Choroid plexus epithelial cell (primary cell): Measurements from ENCODE around the gene AGRN.

Experiments used
- DNase-seq: peaks from one replicate; pipeline ENCODE4 v3.0.0-alpha.2; 2010; ENCODE audit warnings: low read depth
- H3K4me3 ChIP-seq: 2 replicates; pipeline ENCODE4 v1.5.1; 2011; ENCODE audit warnings: low read depth, mild to moderate bottlenecking, control low read depth, low read length, moderate library complexity
- TF ChIP-seq, protein P1 (sequence below): conservative IDR thresholded peaks from 2 replicates; pipeline ENCODE4 v1.5.1; 2011; ENCODE audit warnings: low read depth, mild to moderate bottlenecking, control low read depth, inconsistent platforms, low read length, moderate library complexity

Gene AGRN

DNA sequence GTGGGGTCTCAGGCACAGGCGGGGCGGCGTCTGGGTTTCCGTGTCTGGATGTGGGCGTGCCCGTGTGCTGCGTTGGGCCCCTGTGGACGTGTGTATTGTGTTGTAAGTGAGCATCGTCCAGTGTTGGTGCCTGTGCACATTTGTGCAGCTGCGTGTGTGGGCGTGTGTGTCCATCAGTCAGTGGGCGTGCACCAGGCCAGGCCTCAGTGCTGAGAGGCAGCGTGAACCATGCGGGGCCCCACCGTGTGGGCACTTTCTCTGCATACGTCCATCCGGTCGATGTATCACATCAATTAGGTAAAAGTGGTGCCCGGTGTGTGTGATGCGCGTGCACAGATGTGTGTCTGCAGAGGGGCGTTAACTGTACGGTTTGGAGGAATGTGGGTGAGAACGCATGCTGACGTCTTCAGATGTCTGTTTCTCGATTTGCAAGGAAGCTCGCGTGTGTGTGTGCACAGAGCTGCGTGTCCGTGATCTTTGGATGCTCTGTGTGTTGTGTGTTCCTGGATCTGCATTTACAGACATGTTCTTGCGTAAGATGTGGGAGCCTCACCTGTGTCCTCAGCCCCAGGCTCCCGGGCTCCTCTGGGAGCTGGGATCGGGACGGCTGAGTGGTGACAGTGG, 24.6 kb downstream of the AGRN start:
- H3K4me3 ChIP-seq = no peak overlapping the region
- TF ChIP-seq, protein P1, sequence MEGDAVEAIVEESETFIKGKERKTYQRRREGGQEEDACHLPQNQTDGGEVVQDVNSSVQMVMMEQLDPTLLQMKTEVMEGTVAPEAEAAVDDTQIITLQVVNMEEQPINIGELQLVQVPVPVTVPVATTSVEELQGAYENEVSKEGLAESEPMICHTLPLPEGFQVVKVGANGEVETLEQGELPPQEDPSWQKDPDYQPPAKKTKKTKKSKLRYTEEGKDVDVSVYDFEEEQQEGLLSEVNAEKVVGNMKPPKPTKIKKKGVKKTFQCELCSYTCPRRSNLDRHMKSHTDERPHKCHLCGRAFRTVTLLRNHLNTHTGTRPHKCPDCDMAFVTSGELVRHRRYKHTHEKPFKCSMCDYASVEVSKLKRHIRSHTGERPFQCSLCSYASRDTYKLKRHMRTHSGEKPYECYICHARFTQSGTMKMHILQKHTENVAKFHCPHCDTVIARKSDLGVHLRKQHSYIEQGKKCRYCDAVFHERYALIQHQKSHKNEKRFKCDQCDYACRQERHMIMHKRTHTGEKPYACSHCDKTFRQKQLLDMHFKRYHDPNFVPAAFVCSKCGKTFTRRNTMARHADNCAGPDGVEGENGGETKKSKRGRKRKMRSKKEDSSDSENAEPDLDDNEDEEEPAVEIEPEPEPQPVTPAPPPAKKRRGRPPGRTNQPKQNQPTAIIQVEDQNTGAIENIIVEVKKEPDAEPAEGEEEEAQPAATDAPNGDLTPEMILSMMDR = no peak
- no peak for DNase-seq

DNA sequence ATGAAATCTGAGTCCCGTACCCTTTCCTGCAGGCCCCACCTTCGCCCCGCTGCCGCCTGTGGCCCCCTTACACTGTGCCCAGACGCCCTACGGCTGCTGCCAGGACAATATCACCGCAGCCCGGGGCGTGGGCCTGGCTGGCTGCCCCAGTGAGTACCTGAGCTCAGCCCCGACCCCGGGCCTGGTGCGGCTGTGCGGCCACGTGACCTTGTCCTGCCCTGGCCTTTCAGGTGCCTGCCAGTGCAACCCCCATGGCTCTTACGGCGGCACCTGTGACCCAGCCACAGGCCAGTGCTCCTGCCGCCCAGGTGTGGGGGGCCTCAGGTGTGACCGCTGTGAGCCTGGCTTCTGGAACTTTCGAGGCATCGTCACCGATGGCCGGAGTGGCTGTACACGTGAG, 25.2 kb downstream of the AGRN start:
- no peak for DNase-seq
- H3K4me3 ChIP-seq = no peak overlapping the region
- TF ChIP-seq, protein P1 = no peak

DNA sequence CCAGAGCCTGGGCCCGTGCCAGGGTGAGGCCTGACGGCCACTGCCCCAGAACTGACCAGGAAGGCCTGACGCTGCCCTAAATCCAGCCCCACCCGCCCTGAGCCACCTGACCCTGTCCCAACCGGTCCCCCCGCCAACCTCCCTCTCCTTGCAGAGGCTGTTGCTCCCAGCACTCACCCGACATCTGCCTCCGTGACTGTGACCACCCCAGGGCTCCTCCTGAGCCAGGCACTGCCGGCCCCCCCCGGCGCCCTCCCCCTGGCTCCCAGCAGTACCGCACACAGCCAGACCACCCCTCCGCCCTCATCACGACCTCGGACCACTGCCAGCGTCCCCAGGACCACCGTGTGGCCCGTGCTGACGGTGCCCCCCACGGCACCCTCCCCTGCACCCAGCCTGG, 26.3 kb downstream of the AGRN start:
- DNase-seq = no peak

DNA sequence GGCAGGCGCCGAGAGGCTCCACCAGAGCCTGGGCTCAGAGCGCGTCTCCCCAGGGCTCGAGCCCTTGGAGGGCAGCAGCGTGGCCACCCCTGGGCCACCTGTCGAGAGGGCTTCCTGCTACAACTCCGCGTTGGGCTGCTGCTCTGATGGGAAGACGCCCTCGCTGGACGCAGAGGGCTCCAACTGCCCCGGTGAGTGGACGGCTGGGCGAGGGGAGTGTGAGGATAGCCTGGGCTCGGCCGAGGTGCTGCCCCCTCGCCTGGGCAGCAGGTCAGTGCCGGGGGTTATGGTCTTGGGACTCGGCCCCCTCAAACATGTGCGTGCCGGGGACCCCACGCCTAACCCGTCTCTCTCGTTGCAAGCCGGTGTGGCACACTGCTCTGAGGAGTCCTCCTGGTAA, 26.8 kb downstream of the AGRN start:
- DNase-seq = no peak
- TF ChIP-seq, protein P1 = no peak
- H3K4me3 ChIP-seq = no peak overlapping the region

More for the DNA sequence above, 26.3 kb downstream of the AGRN start:
- H3K4me3 ChIP-seq = no peak overlapping the region
- TF ChIP-seq, protein P1 = no peak

DNA sequence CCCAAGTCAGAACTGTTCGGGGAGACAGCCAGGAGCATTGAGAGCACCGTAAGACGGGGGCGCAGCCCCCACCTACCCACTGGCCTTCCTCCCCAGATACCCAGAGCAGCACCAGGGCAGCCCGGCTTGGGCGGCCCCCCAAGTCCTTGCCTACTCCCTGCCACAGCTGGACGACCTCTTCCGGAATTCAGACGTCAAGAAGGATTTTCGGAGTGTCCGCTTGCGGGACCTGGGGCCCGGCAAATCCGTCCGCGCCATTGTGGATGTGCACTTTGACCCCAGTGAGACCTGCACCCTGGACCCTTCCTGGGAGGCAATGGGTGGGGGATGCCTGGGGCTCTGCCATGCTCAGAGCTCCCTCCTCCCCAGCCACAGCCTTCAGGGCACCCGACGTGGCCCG, 27.5 kb downstream of the AGRN start:
- H3K4me3 ChIP-seq = no peak overlapping the region
- DNase-seq = no peak
- TF ChIP-seq, protein P1 = no peak

DNA sequence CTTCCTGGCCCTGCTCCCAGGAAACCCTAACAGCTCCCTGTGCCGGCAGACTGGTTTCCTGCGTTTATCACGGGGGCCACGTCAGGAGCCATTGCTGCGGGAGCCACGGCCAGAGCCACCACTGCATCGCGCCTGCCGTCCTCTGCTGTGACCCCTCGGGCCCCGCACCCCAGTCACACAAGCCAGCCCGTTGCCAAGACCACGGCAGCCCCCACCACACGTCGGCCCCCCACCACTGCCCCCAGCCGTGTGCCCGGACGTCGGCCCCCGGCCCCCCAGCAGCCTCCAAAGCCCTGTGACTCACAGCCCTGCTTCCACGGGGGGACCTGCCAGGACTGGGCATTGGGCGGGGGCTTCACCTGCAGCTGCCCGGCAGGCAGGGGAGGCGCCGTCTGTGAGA, 28.0 kb downstream of the AGRN start:
- no peak for DNase-seq
- no peak overlapping the region for H3K4me3 ChIP-seq
- TF ChIP-seq, protein P1 = no peak

DNA sequence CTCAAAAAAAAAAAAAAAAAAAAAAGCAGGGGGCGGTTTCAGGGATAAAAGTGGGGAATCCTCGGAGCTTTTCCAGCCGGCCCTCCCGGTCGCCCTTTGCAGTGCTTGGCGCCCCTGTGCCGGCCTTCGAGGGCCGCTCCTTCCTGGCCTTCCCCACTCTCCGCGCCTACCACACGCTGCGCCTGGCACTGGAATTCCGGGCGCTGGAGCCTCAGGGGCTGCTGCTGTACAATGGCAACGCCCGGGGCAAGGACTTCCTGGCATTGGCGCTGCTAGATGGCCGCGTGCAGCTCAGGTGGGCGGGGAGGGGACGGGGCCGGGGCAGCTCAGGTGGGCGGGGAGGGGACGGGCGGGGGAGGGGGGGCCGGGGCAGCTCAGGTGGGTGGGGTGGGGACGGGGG, 28.8 kb downstream of the AGRN start:
- TF ChIP-seq, protein P1 = no peak
- no peak overlapping the region for H3K4me3 ChIP-seq
- no peak for DNase-seq
